Gastrocnemius medialis (tissue), 4 donors: ENCODE results near the gene MRAP.

Source experiments
- POLR2A ChIP-seq, 2 donors: fragments of 450-650 bp; IDR thresholded peaks; one replicate each; pipeline ENCODE4 v1.6.1; 2017; ENCODE audit warnings: antibody characterized with exemption in 2 of 2, mild to moderate bottlenecking in 2 of 2, moderate library complexity in 2 of 2
- TF ChIP-seq, protein P1 (sequence below), 5 experiments: fragments of 450-650 bp in 3 of 5; fragments of 200-600 bp in 2 of 5; sonication (generic) in 2 of 5; IDR thresholded peaks in 4 of 5; conservative IDR thresholded peaks in 1 of 5; 1 replicate in 4 of 5; 2 replicates in 1 of 5; pipeline ENCODE4 v1.5.1; 2016 to 2019; ENCODE audit warnings: antibody characterized with exemption in 5 of 5, mild to moderate bottlenecking in 3 of 5, moderate library complexity in 3 of 5

DNA sequence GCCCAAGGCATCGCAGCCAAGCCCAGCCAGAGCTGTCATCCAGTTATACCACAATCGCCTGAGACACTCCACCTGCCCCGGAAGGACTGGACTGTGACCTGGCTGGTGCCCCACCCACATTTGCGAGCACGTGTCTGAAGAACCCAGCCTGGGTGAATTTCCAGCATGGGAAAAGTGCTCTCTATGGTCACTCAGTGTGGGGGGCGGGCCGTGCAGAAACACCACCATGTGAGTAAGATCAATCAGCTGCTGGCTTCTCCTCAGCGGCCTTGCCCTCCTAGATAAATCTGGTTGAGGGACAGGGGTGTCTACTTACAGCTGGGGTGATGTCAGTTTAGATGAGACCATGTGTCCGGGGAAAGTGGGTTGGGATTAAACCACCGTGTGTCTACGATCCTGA is 49.3 kb downstream of the MRAP start:
- TF ChIP-seq, protein P1, sequence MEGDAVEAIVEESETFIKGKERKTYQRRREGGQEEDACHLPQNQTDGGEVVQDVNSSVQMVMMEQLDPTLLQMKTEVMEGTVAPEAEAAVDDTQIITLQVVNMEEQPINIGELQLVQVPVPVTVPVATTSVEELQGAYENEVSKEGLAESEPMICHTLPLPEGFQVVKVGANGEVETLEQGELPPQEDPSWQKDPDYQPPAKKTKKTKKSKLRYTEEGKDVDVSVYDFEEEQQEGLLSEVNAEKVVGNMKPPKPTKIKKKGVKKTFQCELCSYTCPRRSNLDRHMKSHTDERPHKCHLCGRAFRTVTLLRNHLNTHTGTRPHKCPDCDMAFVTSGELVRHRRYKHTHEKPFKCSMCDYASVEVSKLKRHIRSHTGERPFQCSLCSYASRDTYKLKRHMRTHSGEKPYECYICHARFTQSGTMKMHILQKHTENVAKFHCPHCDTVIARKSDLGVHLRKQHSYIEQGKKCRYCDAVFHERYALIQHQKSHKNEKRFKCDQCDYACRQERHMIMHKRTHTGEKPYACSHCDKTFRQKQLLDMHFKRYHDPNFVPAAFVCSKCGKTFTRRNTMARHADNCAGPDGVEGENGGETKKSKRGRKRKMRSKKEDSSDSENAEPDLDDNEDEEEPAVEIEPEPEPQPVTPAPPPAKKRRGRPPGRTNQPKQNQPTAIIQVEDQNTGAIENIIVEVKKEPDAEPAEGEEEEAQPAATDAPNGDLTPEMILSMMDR (IDR thresholded peaks at IDR 0.05 in 4 of 5, conservative IDR thresholded peaks at IDR 0.05 in 1 of 5), result no peak
- no peak for TF ChIP-seq POLR2A (IDR thresholded peaks at IDR 0.05)
